ENCODE measurements around the gene CMTM1. TPM values are rescaled to one million over a fixed set of nuclear protein-coding genes. Genes with fewer than 3 reads are reported as not detected.
A peak's percentile ranks its signal among the peaks of the same experiment; 100 is the strongest.

CMTM1 gene
- total and polyA plus RNA-seq, 2 experiments from 2014 or later: 1.4 to 1.9 TPM

GRCh38 chr16:66548868-66549267, 17.4 kb upstream of the CMTM1 start:
- no peaks in the 10 kb centered on the region; the same call in 1 of the 2 replicates for H3K79me2 ChIP-seq (replicated peaks; ENCODE audit: insufficient read depth)
- 0 out of 2 replicates have a peak, but pooled peaks cover 5% of the 10 kb centered on the region for H4K20me1 ChIP-seq (replicated peaks; ENCODE audit: insufficient read depth)
- no peak for DNase-seq (ENCODE audit: low spot score)
- Mint-ChIP-seq H3K4me3 (peak overlapping the region; percentile 73), H3K4me1 (peaks cover 21% of the 10 kb centered on the region), H3K27ac (no peak overlapping the region), H3K27me3 (ENCODE audit: insufficient read depth, low read depth, poor library complexity) (peaks cover 31% of the 10 kb centered on the region), H3K36me3 (ENCODE audit: low read depth) (peaks cover 5% of the 10 kb centered on the region; the same call in 2 of the 3 replicates), H3K9me3 (peaks cover 12% of the 10 kb centered on the region; the same call in 2 of the 3 replicates)
- no peaks in the 10 kb centered on the region for H3K36me3 ChIP-seq (ENCODE audit: insufficient read depth)
- peaks cover 18% of the 10 kb centered on the region for H3K27me3 ChIP-seq (ENCODE audit: insufficient read depth)
- H2AFZ ChIP-seq: peak overlapping the region; percentile 84; the same call in 1 of the 2 replicates
- H3K4me1 ChIP-seq (ENCODE audit: insufficient read depth): peaks cover 11% of the 10 kb centered on the region
- TF ChIP-seq CREB1 (CRISPR knock-in tag; IDR thresholded peaks at IDR 0.05; ENCODE audit: low read depth) (no peak), POLR2AphosphoS5 (IDR thresholded peaks at IDR 0.05; ENCODE audit: low read depth) (no peak), JUNB (IDR thresholded peaks at IDR 0.05; ENCODE audit: unreplicated experiment) (no peak), ZNF331 (CRISPR knock-in tag; IDR thresholded peaks at IDR 0.05; ENCODE audit: low read depth) (no peak), EZH2phosphoT487 (IDR thresholded peaks at IDR 0.05; ENCODE audit: unreplicated experiment) (no peak), EZH2 (IDR thresholded peaks at IDR 0.05; ENCODE audit: low read depth, unreplicated experiment) (no peak), ETS1 (IDR thresholded peaks at IDR 0.05) (no peak), ZNF114 (CRISPR knock-in tag; IDR thresholded peaks at IDR 0.05) (no peak), STAT1 (IDR thresholded peaks at IDR 0.05; ENCODE audit: unreplicated experiment) (no peak), NANOG (IDR thresholded peaks at IDR 0.05; ENCODE audit: borderline replicate concordance) (no peak)
- TF ChIP-seq, protein P1, sequence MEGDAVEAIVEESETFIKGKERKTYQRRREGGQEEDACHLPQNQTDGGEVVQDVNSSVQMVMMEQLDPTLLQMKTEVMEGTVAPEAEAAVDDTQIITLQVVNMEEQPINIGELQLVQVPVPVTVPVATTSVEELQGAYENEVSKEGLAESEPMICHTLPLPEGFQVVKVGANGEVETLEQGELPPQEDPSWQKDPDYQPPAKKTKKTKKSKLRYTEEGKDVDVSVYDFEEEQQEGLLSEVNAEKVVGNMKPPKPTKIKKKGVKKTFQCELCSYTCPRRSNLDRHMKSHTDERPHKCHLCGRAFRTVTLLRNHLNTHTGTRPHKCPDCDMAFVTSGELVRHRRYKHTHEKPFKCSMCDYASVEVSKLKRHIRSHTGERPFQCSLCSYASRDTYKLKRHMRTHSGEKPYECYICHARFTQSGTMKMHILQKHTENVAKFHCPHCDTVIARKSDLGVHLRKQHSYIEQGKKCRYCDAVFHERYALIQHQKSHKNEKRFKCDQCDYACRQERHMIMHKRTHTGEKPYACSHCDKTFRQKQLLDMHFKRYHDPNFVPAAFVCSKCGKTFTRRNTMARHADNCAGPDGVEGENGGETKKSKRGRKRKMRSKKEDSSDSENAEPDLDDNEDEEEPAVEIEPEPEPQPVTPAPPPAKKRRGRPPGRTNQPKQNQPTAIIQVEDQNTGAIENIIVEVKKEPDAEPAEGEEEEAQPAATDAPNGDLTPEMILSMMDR (conservative IDR thresholded peaks at IDR 0.05; ENCODE audit: low read depth in 2 of 2): no peak
- TF ChIP-seq, protein P2, sequence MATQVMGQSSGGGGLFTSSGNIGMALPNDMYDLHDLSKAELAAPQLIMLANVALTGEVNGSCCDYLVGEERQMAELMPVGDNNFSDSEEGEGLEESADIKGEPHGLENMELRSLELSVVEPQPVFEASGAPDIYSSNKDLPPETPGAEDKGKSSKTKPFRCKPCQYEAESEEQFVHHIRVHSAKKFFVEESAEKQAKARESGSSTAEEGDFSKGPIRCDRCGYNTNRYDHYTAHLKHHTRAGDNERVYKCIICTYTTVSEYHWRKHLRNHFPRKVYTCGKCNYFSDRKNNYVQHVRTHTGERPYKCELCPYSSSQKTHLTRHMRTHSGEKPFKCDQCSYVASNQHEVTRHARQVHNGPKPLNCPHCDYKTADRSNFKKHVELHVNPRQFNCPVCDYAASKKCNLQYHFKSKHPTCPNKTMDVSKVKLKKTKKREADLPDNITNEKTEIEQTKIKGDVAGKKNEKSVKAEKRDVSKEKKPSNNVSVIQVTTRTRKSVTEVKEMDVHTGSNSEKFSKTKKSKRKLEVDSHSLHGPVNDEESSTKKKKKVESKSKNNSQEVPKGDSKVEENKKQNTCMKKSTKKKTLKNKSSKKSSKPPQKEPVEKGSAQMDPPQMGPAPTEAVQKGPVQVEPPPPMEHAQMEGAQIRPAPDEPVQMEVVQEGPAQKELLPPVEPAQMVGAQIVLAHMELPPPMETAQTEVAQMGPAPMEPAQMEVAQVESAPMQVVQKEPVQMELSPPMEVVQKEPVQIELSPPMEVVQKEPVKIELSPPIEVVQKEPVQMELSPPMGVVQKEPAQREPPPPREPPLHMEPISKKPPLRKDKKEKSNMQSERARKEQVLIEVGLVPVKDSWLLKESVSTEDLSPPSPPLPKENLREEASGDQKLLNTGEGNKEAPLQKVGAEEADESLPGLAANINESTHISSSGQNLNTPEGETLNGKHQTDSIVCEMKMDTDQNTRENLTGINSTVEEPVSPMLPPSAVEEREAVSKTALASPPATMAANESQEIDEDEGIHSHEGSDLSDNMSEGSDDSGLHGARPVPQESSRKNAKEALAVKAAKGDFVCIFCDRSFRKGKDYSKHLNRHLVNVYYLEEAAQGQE (IDR thresholded peaks at IDR 0.05; ENCODE audit: unreplicated experiment): no peak
- TF ChIP-seq, protein P3, sequence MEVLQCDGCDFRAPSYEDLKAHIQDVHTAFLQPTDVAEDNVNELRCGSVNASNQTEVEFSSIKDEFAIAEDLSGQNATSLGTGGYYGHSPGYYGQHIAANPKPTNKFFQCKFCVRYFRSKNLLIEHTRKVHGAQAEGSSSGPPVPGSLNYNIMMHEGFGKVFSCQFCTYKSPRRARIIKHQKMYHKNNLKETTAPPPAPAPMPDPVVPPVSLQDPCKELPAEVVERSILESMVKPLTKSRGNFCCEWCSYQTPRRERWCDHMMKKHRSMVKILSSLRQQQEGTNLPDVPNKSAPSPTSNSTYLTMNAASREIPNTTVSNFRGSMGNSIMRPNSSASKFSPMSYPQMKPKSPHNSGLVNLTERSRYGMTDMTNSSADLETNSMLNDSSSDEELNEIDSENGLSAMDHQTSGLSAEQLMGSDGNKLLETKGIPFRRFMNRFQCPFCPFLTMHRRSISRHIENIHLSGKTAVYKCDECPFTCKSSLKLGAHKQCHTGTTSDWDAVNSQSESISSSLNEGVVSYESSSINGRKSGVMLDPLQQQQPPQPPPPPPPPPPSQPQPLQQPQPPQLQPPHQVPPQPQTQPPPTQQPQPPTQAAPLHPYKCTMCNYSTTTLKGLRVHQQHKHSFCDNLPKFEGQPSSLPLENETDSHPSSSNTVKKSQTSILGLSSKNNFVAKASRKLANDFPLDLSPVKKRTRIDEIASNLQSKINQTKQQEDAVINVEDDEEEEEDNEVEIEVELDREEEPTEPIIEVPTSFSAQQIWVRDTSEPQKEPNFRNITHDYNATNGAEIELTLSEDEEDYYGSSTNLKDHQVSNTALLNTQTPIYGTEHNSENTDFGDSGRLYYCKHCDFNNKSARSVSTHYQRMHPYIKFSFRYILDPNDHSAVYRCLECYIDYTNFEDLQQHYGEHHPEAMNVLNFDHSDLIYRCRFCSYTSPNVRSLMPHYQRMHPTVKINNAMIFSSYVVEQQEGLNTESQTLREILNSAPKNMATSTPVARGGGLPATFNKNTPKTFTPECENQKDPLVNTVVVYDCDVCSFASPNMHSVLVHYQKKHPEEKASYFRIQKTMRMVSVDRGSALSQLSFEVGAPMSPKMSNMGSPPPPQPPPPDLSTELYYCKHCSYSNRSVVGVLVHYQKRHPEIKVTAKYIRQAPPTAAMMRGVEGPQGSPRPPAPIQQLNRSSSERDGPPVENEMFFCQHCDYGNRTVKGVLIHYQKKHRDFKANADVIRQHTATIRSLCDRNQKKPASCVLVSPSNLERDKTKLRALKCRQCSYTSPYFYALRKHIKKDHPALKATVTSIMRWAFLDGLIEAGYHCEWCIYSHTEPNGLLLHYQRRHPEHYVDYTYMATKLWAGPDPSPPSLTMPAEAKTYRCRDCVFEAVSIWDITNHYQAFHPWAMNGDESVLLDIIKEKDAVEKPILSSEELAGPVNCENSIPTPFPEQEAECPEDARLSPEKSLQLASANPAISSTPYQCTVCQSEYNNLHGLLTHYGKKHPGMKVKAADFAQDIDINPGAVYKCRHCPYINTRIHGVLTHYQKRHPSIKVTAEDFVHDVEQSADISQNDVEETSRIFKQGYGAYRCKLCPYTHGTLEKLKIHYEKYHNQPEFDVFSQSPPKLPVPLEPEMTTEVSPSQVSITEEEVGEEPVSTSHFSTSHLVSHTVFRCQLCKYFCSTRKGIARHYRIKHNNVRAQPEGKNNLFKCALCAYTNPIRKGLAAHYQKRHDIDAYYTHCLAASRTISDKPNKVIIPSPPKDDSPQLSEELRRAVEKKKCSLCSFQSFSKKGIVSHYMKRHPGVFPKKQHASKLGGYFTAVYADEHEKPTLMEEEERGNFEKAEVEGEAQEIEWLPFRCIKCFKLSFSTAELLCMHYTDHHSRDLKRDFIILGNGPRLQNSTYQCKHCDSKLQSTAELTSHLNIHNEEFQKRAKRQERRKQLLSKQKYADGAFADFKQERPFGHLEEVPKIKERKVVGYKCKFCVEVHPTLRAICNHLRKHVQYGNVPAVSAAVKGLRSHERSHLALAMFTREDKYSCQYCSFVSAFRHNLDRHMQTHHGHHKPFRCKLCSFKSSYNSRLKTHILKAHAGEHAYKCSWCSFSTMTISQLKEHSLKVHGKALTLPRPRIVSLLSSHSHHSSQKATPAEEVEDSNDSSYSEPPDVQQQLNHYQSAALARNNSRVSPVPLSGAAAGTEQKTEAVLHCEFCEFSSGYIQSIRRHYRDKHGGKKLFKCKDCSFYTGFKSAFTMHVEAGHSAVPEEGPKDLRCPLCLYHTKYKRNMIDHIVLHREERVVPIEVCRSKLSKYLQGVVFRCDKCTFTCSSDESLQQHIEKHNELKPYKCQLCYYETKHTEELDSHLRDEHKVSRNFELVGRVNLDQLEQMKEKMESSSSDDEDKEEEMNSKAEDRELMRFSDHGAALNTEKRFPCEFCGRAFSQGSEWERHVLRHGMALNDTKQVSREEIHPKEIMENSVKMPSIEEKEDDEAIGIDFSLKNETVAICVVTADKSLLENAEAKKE (CRISPR knock-in tag; IDR thresholded peaks at IDR 0.05): no peak
- H3K4me2 ChIP-seq: peak overlapping the region; percentile 93
- peaks cover 3% of the 10 kb centered on the region; the same call in 1 of the 2 replicates for H3K9me2 ChIP-seq (ENCODE audit: insufficient read depth)
- H3F3A ChIP-seq (replicated peaks; ENCODE audit: low read depth): peaks cover 20% of the 10 kb centered on the region; the same call in 1 of the 2 replicates
- H3K27ac ChIP-seq (ENCODE audit: low read depth): peak overlapping the region; percentile 79; the same call in 1 of the 2 replicates
- H3K4me3 ChIP-seq: peak overlapping the region; percentile 65
- ATAC-seq: no peak
